SU-DHL-6 (cell line): ENCODE results near the gene SFXN2.

Experiments used
- CTCF ChIP-seq: fragments of 200-600 bp; sonication (generic); IDR thresholded peaks from one replicate; pipeline ENCODE4 v1.5.1; 2017; ENCODE audit warnings: antibody characterized with exemption, mild to moderate bottlenecking, low read length, moderate library complexity; ENCODE audit not compliant: insufficient read depth, poor library complexity, severe bottlenecking
- EZH2phosphoT487 ChIP-seq: fragments of 200-600 bp; sonication (generic), shearing (Covaris generic); conservative IDR thresholded peaks from 2 replicates; pipeline ENCODE4 v1.6.1; 2018; ENCODE audit warnings: mild to moderate bottlenecking, antibody characterized with exemption, low read length, moderate library complexity, mixed read lengths

- no peak for TF ChIP-seq CTCF
- no peak for TF ChIP-seq EZH2phosphoT487
These were observed 24.3 kb downstream of the SFXN2 start for GRCh38 chr10:102738692-102739121.
